ENCODE data around the gene PTPN5.

The PTPN5 gene

GRCh38 chr11:18768472-18768901, 23.1 kb downstream of the PTPN5 start:
- no peaks in the 10 kb centered on the region for H3K36me3 ChIP-seq (ENCODE audit: insufficient read depth, low read length)
- H3K4me3 ChIP-seq (ENCODE audit: low read depth in 1 of 2, low read length in 2 of 2), result no peak overlapping the region
- ATAC-seq (ENCODE audit: insufficient read depth, low read depth), result no peak
- no peaks in the 10 kb centered on the region for H3K4me1 ChIP-seq (ENCODE audit: insufficient read depth, low read length)
- no peak overlapping the region for H2AFZ ChIP-seq (ENCODE audit: low read depth, low read length)
- TF ChIP-seq EZH2 (IDR thresholded peaks at IDR 0.05; ENCODE audit: borderline replicate concordance, low read depth, low read length, severe bottlenecking) (no peak), CTCF (IDR thresholded peaks at IDR 0.05; ENCODE audit: borderline replicate concordance, extremely low read depth, low read length, poor library complexity, severe bottlenecking) (no peak)
- DNase-seq, result no peak
- no peak overlapping the region for H3K27ac ChIP-seq (ENCODE audit: low read length)
- no peak overlapping the region for H3K4me2 ChIP-seq (ENCODE audit: insufficient read depth, low read length)
- H3K9me3 ChIP-seq (ENCODE audit: insufficient read depth, low read length, severe bottlenecking), result no peaks in the 10 kb centered on the region
- H3K27me3 ChIP-seq (ENCODE audit: insufficient read depth, low read length, poor library complexity), result no peaks in the 10 kb centered on the region
- no peaks in the 10 kb centered on the region for H3K79me2 ChIP-seq (ENCODE audit: insufficient read depth, low read length)
- H3K9ac ChIP-seq (ENCODE audit: low read depth, low read length), result no peak overlapping the region
- peaks cover 5% of the 10 kb centered on the region; the same call in 1 of the 2 replicates for H4K20me1 ChIP-seq (ENCODE audit: insufficient read depth, low read length)

GRCh38 chr11:18766015-18766414, 25.6 kb downstream of the PTPN5 start:
- Histone ChIP-seq H3K9me3 (ENCODE audit: insufficient read depth, low read length, severe bottlenecking) (no peaks in the 10 kb centered on the region), H3K79me2 (ENCODE audit: insufficient read depth, low read length) (no peaks in the 10 kb centered on the region), H3K9ac (ENCODE audit: low read depth, low read length) (no peak overlapping the region), H2AFZ (ENCODE audit: low read depth, low read length) (no peak overlapping the region), H3K4me1 (ENCODE audit: insufficient read depth, low read length) (no peaks in the 10 kb centered on the region), H3K27ac (ENCODE audit: low read length) (no peak overlapping the region), H3K27me3 (ENCODE audit: insufficient read depth, low read length, poor library complexity) (no peaks in the 10 kb centered on the region), H3K4me3 (ENCODE audit: low read depth in 1 of 2, low read length in 2 of 2) (no peak overlapping the region), H3K36me3 (ENCODE audit: insufficient read depth, low read length) (no peaks in the 10 kb centered on the region), H3K4me2 (ENCODE audit: insufficient read depth, low read length) (no peak overlapping the region), H4K20me1 (ENCODE audit: insufficient read depth, low read length) (0 out of 2 replicates have a peak, but pooled peaks cover 1% of the 10 kb centered on the region)
- DNase-seq (no peak), ATAC-seq (ENCODE audit: insufficient read depth, low read depth) (no peak)
- TF ChIP-seq CTCF (IDR thresholded peaks at IDR 0.05; ENCODE audit: borderline replicate concordance, extremely low read depth, low read length, poor library complexity, severe bottlenecking) (no peak), EZH2 (IDR thresholded peaks at IDR 0.05; ENCODE audit: borderline replicate concordance, low read depth, low read length, severe bottlenecking) (no peak)

GRCh38 chr11:18765554-18765953, 26.0 kb downstream of the PTPN5 start:
- Histone ChIP-seq H3K36me3 (ENCODE audit: insufficient read depth, low read length) (no peaks in the 10 kb centered on the region), H3K9me3 (ENCODE audit: insufficient read depth, low read length, severe bottlenecking) (no peaks in the 10 kb centered on the region), H3K9ac (ENCODE audit: low read depth, low read length) (no peak overlapping the region), H3K27ac (ENCODE audit: low read length) (no peak overlapping the region), H4K20me1 (ENCODE audit: insufficient read depth, low read length) (no peaks in the 10 kb centered on the region), H3K4me3 (ENCODE audit: low read depth in 1 of 2, low read length in 2 of 2) (no peak overlapping the region), H3K79me2 (ENCODE audit: insufficient read depth, low read length) (no peaks in the 10 kb centered on the region), H3K4me2 (ENCODE audit: insufficient read depth, low read length) (no peak overlapping the region), H3K27me3 (ENCODE audit: insufficient read depth, low read length, poor library complexity) (no peaks in the 10 kb centered on the region), H2AFZ (ENCODE audit: low read depth, low read length) (no peak overlapping the region), H3K4me1 (ENCODE audit: insufficient read depth, low read length) (no peaks in the 10 kb centered on the region)
- no peak for TF ChIP-seq EZH2 (IDR thresholded peaks at IDR 0.05; ENCODE audit: borderline replicate concordance, low read depth, low read length, severe bottlenecking)
- no peak for TF ChIP-seq CTCF (IDR thresholded peaks at IDR 0.05; ENCODE audit: borderline replicate concordance, extremely low read depth, low read length, poor library complexity, severe bottlenecking)
- ATAC-seq (ENCODE audit: insufficient read depth, low read depth) (no peak), DNase-seq (no peak)

- no peak overlapping the region for H3K9ac ChIP-seq (ENCODE audit: low read depth, low read length)
- TF ChIP-seq CTCF (IDR thresholded peaks at IDR 0.05; ENCODE audit: borderline replicate concordance, extremely low read depth, low read length, poor library complexity, severe bottlenecking) (no peak), EZH2 (IDR thresholded peaks at IDR 0.05; ENCODE audit: borderline replicate concordance, low read depth, low read length, severe bottlenecking) (no peak)
- no peak overlapping the region for H3K4me3 ChIP-seq (ENCODE audit: low read depth in 1 of 2, low read length in 2 of 2)
- H3K27me3 ChIP-seq (ENCODE audit: insufficient read depth, low read length, poor library complexity), result peaks cover 12% of the 10 kb centered on the region
- H2AFZ ChIP-seq (ENCODE audit: low read depth, low read length), result no peak overlapping the region
- H3K79me2 ChIP-seq (ENCODE audit: insufficient read depth, low read length), result no peaks in the 10 kb centered on the region
- H4K20me1 ChIP-seq (ENCODE audit: insufficient read depth, low read length), result no peaks in the 10 kb centered on the region
- ATAC-seq (ENCODE audit: insufficient read depth, low read depth) (no peak), DNase-seq (no peak)
- no peaks in the 10 kb centered on the region for H3K36me3 ChIP-seq (ENCODE audit: insufficient read depth, low read length)
- no peak overlapping the region for H3K27ac ChIP-seq (ENCODE audit: low read length)
- no peaks in the 10 kb centered on the region for H3K9me3 ChIP-seq (ENCODE audit: insufficient read depth, low read length, severe bottlenecking)
- H3K4me2 ChIP-seq (ENCODE audit: insufficient read depth, low read length), result no peak overlapping the region
- H3K4me1 ChIP-seq (ENCODE audit: insufficient read depth, low read length), result no peaks in the 10 kb centered on the region
Observed at GRCh38 chr11:18761741-18762140, 29.9 kb downstream of the PTPN5 start.

Data from DND-41 (cell line).